DOHH2 (cell line): ENCODE data around the gene PTPN4.

Experiments used
- EZH2phosphoT487 ChIP-seq: fragments of 200-600 bp; sonication (generic); IDR thresholded peaks from 2 replicates; pipeline ENCODE4 v1.6.1; 2017; ENCODE audit warnings: borderline replicate concordance, mild to moderate bottlenecking, antibody characterized with exemption, low read length, moderate library complexity, mixed read lengths
- TF ChIP-seq, protein P1 (sequence below): fragments of 200-600 bp; sonication (generic); IDR thresholded peaks from one replicate; pipeline ENCODE4 v1.5.1; 2014; ENCODE audit warnings: antibody characterized with exemption, mild to moderate bottlenecking, low read depth, low read length; ENCODE audit not compliant: poor library complexity, severe bottlenecking

DNA sequence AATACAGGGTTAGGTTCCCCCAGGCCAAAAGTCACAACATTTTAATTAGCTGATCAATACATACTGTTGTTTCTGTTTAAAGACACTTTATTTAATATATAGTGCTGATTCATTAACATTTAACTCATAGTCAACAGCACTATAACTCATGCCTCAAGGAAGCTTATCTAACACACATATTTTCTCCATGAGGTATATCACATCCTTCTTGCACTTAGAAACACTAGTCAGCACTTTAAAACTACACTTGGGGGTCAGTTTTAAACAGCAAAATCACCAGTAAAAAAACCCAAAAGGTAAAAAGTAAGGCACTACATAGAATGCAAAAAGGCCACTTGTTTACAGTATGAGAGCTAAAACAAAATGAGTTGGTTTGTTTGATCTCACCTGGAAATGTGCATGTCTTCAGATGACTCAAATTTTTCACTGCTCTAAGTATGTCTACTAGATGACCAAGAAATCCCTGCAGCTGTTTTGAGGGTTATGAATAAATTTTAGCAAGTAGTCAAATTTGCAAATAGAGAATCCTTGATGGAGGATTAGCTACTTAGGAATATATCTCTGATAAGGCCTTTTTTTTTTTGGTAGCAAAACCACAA is 199.0 kb downstream of the PTPN4 start:
- TF ChIP-seq, protein P1, sequence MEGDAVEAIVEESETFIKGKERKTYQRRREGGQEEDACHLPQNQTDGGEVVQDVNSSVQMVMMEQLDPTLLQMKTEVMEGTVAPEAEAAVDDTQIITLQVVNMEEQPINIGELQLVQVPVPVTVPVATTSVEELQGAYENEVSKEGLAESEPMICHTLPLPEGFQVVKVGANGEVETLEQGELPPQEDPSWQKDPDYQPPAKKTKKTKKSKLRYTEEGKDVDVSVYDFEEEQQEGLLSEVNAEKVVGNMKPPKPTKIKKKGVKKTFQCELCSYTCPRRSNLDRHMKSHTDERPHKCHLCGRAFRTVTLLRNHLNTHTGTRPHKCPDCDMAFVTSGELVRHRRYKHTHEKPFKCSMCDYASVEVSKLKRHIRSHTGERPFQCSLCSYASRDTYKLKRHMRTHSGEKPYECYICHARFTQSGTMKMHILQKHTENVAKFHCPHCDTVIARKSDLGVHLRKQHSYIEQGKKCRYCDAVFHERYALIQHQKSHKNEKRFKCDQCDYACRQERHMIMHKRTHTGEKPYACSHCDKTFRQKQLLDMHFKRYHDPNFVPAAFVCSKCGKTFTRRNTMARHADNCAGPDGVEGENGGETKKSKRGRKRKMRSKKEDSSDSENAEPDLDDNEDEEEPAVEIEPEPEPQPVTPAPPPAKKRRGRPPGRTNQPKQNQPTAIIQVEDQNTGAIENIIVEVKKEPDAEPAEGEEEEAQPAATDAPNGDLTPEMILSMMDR: no peak
- TF ChIP-seq EZH2phosphoT487: no peak
